ENCODE data around the gene HABP2.

GRCh38 chr10:113517165-113517900 lies 35.5 kb upstream of the HABP2 start:
- TF ChIP-seq CTCF (IDR thresholded peaks at IDR 0.05), result no peak
- no peak for TF ChIP-seq POLR2A (IDR thresholded peaks at IDR 0.05)
